ENCODE measurements around the gene MREG. TPM values are rescaled to one million over a fixed set of nuclear protein-coding genes. Genes with fewer than 3 reads are reported as not detected.

MREG gene
- total RNA-seq: 6.2 TPM

GRCh38 chr2:216013080-216013909 lies at the start of gene MREG:
MREG (minus strand) TSS chr2:216013551; CDS start chr2:216013327, 224 bp downstream.
- DNase-seq (ENCODE audit: low spot score) (peak; percentile 67), ATAC-seq (peak; percentile 68)

- no peak for DNase-seq (ENCODE audit: low spot score)
- no peak for ATAC-seq
These were observed 46.0 kb upstream of the MREG start for GRCh38 chr2:216059233-216059834.

GRCh38 chr2:216057688-216058193 lies 44.4 kb upstream of the MREG start:
- ATAC-seq (peak; percentile 88), DNase-seq (ENCODE audit: low spot score) (peak; percentile 76)

GRCh38 chr2:216056739-216057138 lies 43.4 kb upstream of the MREG start:
- ATAC-seq (no peak), DNase-seq (ENCODE audit: low spot score) (no peak)

GRCh38 chr2:216055680-216056079 lies 42.3 kb upstream of the MREG start:
- ATAC-seq (no peak), DNase-seq (ENCODE audit: low spot score) (no peak)

- ATAC-seq (no peak), DNase-seq (ENCODE audit: low spot score) (no peak)
These were observed 39.1 kb upstream of the MREG start for GRCh38 chr2:216052420-216052819.

- ATAC-seq: no peak
These were observed 38.0 kb upstream of the MREG start for GRCh38 chr2:216051350-216051749.

GRCh38 chr2:216049452-216049851 lies 36.1 kb upstream of the MREG start:
- DNase-seq (ENCODE audit: low spot score) (no peak), ATAC-seq (no peak)

More at GRCh38 chr2:216051350-216051749, 38.0 kb upstream of the MREG start:
- no peak for DNase-seq (ENCODE audit: low spot score)

GRCh38 chr2:216047397-216047796 lies 34.0 kb upstream of the MREG start:
- DNase-seq (ENCODE audit: low spot score): no peak
- no peak for ATAC-seq

GRCh38 chr2:216044883-216045486 lies 31.6 kb upstream of the MREG start:
- no peak for DNase-seq (ENCODE audit: low spot score)
- ATAC-seq: no peak

- ATAC-seq: no peak
These were observed 30.6 kb upstream of the MREG start for GRCh38 chr2:216043949-216044348.

GRCh38 chr2:216041438-216041837 lies 28.1 kb upstream of the MREG start:
- ATAC-seq (peak; percentile 71), DNase-seq (ENCODE audit: low spot score) (no peak)

More at GRCh38 chr2:216043949-216044348, 30.6 kb upstream of the MREG start:
- DNase-seq (ENCODE audit: low spot score): no peak

- ATAC-seq: no peak
- DNase-seq (ENCODE audit: low spot score): no peak
These were observed 26.6 kb upstream of the MREG start for GRCh38 chr2:216039918-216040317.

- ATAC-seq (peak; percentile 75), DNase-seq (ENCODE audit: low spot score) (peak; percentile 61)
These were observed 20.7 kb upstream of the MREG start for GRCh38 chr2:216034065-216034464.

GRCh38 chr2:216033403-216033802 lies 20.1 kb upstream of the MREG start:
- DNase-seq (ENCODE audit: low spot score) (no peak), ATAC-seq (no peak)

GRCh38 chr2:216031960-216032689 lies 18.8 kb upstream of the MREG start:
- DNase-seq (ENCODE audit: low spot score) (no peak), ATAC-seq (no peak)

GRCh38 chr2:216030216-216030615 lies 16.9 kb upstream of the MREG start:
- no peak for DNase-seq (ENCODE audit: low spot score)
- ATAC-seq: no peak

GRCh38 chr2:216029416-216030129 lies 16.2 kb upstream of the MREG start:
- no peak for ATAC-seq
- DNase-seq (ENCODE audit: low spot score): no peak

GRCh38 chr2:216024779-216025336 lies 11.5 kb upstream of the MREG start:
- ATAC-seq (no peak), DNase-seq (ENCODE audit: low spot score) (no peak)

GRCh38 chr2:216023055-216023648 lies 9.8 kb upstream of the MREG start:
- ATAC-seq (peak; percentile 55), DNase-seq (ENCODE audit: low spot score) (no peak)
